A549 treated with dexamethasone at 1 μM for 4 hours (cell line): ENCODE data around the gene HSD3B7. TPM values are rescaled to one million over a fixed set of nuclear protein-coding genes. Genes with fewer than 3 reads are reported as not detected.

Experiments
- total RNA-seq: library from RNA; stranded (reverse); fragments of 200-300 nt; extraction: Qiagen RNA extraction; gene quantifications from 5 replicates; pipeline ENCODE4 v1.2.3, GENCODE V29; 2022

Gene HSD3B7
- 11.5 to 17.6 TPM (median 14.2 TPM) in 5 replicates for total RNA-seq

DNA sequence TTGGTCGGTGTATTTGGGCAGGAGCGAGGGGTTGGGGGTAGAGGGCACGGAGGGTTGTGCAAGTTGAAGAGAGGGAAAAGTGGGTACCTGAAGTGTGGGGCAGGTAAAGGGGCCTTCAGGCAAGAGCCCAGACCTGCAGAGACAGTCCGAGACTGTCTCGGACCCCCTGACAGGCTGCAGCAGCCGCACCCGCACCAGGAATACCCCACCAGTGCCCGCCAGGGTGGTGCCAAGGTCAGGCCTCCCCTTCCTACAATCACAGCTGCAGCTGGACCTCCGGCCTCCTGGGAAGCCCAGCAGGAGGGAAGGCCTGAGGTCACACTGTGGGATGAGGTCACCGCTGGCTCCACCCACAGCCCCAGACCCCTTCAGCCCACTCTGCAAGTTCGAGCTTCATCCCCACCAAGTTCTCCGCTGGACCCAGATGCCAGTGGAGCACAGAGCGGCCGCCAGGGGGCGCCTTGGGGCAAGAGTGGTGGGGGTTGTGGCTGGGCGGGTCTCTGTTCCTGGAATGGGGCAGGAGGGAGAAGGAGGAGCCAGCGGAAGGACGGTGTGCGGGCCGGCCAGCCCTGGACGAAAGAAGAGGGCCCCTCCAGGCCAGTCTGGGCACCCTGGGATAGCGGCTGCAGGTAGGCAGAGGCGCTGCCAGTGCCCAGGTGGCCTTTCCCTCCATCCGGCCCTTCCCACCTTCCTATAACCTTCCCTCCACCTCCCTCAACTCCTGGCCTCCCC, at the start of gene HSD3B7:
HSD3B7 (plus strand) TSS at position 539 of the 732 bp plus-strand sequence. CDS start 452 bp downstream, outside the sequence.

DNA sequence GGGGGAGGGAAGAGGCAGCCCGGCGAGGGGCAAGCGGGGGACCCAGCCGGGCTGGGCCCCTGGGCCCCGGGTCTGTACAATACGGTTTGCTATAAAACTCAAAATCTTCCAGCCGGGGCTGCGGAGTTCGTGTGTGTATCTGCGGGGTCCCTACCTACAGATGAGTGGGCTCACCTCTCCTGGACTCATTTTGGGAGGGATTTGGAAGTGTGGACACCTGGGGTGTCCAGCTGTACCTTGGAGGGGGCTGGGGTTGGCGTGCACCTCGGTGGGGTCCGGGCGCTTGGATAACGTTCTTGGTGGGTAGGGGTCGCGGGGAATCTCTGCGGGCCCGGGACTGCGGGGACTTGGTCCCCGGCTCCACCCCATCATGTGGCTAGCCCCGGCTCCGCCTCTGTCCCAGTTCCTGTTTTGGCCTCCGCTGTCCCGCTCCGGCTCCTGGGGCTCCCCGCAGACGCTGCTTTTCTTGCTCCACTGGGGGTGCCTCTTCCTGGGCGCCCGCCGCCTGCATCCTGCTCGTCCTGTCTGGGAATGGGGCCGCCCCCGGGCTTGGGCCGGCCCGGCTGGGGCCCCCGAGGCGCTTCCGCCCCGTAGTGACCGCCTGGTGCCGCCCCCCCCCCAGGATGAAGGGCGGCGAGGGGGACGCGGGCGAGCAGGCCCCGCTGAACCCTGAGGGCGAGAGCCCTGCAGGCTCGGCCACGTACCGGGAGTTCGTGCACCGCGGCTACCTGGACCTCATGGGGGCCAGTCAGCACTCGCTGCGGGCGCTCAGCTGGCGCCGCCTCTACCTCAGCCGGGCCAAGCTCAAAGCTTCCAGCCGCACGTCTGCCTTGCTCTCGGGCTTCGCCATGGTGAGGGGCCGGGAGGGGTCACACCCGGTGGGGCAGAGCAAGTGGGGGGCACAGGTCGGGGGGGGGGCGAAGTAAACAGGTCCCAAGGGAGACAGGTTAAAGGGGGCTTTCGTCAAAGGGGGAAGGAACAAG, 36.0 kb upstream of the HSD3B7 start, which contains the start of gene ORAI3:
ORAI3 (plus strand) TSS at position 402 of the 983 bp plus-strand sequence; CDS start at position 624, 222 bp downstream.

DNA sequence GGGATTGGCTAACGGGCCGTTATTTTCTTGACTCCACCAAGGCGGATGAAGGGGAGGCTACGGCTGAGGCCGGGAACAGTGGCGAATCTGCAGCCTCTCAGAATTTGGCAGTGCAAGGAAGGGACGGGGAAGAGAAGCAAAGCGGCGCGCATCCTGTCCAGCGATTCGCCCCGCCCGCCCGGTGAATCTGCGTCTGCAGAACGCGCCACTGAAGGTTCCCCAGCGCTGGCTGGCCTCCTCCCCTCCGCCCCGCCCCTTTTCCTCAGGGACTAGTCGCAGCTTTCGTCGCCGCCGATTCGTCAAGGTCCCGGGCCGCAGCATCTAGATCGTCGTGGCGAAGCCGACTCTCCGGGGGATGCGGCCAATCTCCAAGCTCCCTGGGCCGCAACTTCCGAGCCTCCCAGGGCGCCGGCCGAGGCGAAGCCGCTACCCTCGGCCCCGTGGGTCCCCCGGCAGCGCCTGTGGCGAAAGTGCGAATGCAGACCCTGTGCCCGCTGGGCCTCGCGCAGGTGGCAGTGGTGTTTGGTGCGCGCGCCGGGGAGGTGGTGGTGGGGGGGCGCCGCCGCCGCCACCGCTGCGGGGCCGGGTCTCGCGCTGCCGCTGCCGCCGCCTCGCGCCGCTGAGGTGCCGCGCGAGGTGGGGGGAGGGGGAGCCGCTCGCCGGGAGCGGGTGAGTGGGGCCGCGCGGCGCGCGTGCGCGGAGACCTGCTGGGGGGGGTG, 27.4 kb upstream of the HSD3B7 start, which contains the start of gene SETD1A:
SETD1A (plus strand) TSS at position 299 of the 719 bp plus-strand sequence. CDS start 978 bp downstream, outside the sequence.

GRCh38 chr16:31010585-31011325, 25.7 kb downstream of the HSD3B7 start, which contains the start of gene STX1B:
Gene STX1B (minus strand): TSS chr16:31010638. CDS start chr16:31010396, 242 bp downstream.

GRCh38 chr16:31032736-31033708, 48.0 kb downstream of the HSD3B7 start, which contains the start of gene STX4:
Gene STX4 (plus strand): TSS chr16:31033558. CDS start chr16:31033806, 248 bp downstream.

Other genes starting within 250 kb of the HSD3B7 start
- 19.9 to 31.6 TPM (median 26.2 TPM) in 5 replicates for gene PHKG2, start 236.8 kb upstream of the HSD3B7 start, total RNA-seq
- gene CFAP119, start 223.1 kb upstream of the HSD3B7 start, total RNA-seq = 3.1 to 8.7 TPM (median 7.5 TPM) in 5 replicates
- 67.2 to 89.4 TPM (median 83.7 TPM) in 5 replicates for gene RNF40, start 222.9 kb upstream of the HSD3B7 start, total RNA-seq
- 17.1 to 20.8 TPM (median 19.3 TPM) in 5 replicates for gene ZNF629, start 198.0 kb upstream of the HSD3B7 start, total RNA-seq
- gene BCL7C, start 91.1 kb upstream of the HSD3B7 start, total RNA-seq = 28.2 to 42.9 TPM (median 40.1 TPM) in 5 replicates
- 0.07 to 0.26 TPM (median 0.21 TPM) in 5 replicates for gene CTF1, start 88.6 kb upstream of the HSD3B7 start, total RNA-seq
- 10.3 to 22.1 TPM (median 19.3 TPM) in 5 replicates for gene FBXL19, start 61.6 kb upstream of the HSD3B7 start, total RNA-seq
- gene ORAI3, start 36.1 kb upstream of the HSD3B7 start, total RNA-seq = 9.4 to 14.4 TPM (median 11.0 TPM) in 5 replicates
- 13.3 to 22.5 TPM (median 20.3 TPM) in 5 replicates for gene SETD1A, start 27.5 kb upstream of the HSD3B7 start, total RNA-seq
- 1.6 to 2.4 TPM (median 1.9 TPM) in 5 replicates for gene STX1B, start 25.4 kb downstream of the HSD3B7 start, total RNA-seq
- 55.0 to 65.3 TPM (median 57.5 TPM) in 5 replicates for gene STX4, start 48.4 kb downstream of the HSD3B7 start, total RNA-seq
- gene ZNF668, start 89.0 kb downstream of the HSD3B7 start, total RNA-seq = 10.8 to 18.9 TPM (median 14.7 TPM) in 5 replicates
- gene ZNF646, start 89.2 kb downstream of the HSD3B7 start, total RNA-seq = 6.0 to 12.2 TPM (median 10.6 TPM) in 5 replicates
- gene PRSS53, start 103.7 kb downstream of the HSD3B7 start, total RNA-seq = 0.64 to 2.0 TPM (median 1.1 TPM) in 5 replicates
- 101 to 130 TPM (median 125 TPM) in 5 replicates for gene VKORC1, start 109.6 kb downstream of the HSD3B7 start, total RNA-seq
- gene BCKDK, start 123.2 kb downstream of the HSD3B7 start, total RNA-seq = 39.2 to 58.5 TPM (median 52.3 TPM) in 5 replicates
- gene KAT8, start 132.5 kb downstream of the HSD3B7 start, total RNA-seq = 41.5 to 51.5 TPM (median 50.7 TPM) in 5 replicates
- 0.82 to 1.8 TPM (median 1.3 TPM) in 5 replicates for gene PRSS8, start 150.5 kb downstream of the HSD3B7 start, total RNA-seq
- 0.62 to 1.4 TPM (median 0.99 TPM) in 5 replicates for gene PRSS36, start 164.9 kb downstream of the HSD3B7 start, total RNA-seq
- 541 to 618 TPM (median 565 TPM) in 5 replicates for gene FUS, start 194.9 kb downstream of the HSD3B7 start, total RNA-seq
- gene PYCARD, start 217.6 kb downstream of the HSD3B7 start, total RNA-seq = 26.3 to 36.4 TPM (median 31.3 TPM) in 5 replicates
- gene TRIM72, start 228.9 kb downstream of the HSD3B7 start, total RNA-seq = 0.01 to 0.06 TPM (median 0.03 TPM) in 5 replicates
- gene PYDC1, start 231.9 kb downstream of the HSD3B7 start, total RNA-seq = not detected in 5 replicates